Measurements from ENCODE around the gene LRTM2.

DNA sequence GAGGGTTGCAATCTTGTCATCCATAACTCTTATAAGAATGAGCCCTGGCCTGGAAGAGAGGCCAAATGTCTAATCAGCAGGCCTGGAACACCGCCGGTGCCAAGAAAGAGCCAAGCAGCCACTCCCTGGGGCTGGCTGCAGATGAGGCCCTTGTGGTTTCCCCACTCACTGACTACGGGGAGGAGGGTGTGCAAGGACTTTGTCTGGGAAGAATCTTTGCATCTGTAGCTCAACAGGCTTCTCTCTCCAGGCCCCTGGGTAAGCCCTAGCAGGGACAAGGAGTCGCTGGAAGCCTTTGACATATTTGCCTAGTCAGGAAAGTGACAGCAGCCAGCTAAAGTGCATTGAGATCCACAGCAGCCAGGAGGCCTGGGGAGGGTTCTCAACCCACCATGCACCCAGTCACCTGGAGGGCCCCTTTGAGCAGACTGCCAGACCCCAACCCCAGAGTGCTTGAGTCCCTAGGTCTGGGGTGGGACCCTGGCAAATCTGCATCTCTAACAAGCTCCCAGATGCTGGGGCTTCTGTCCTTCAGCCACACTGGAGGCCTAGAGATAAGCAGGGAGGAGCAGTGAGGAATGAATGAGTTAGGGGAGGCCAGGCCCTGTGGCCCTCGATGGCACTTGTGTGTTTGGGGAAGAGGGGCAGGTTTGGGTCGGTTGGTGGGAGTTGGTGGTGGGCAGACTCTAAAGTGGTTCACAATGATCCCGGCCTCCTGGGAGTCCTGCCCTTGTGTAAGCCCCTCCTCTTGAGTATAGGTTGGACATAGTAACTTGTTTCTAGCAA lies 13.9 kb upstream of the LRTM2 start:
- TF ChIP-seq POLR2AphosphoS5 (IDR thresholded peaks at IDR 0.05) (no peak), POLR2A (IDR thresholded peaks at IDR 0.05) (no peak), EP300 (IDR thresholded peaks at IDR 0.05; ENCODE audit: low read depth) (no peak)
- TF ChIP-seq, protein P1, sequence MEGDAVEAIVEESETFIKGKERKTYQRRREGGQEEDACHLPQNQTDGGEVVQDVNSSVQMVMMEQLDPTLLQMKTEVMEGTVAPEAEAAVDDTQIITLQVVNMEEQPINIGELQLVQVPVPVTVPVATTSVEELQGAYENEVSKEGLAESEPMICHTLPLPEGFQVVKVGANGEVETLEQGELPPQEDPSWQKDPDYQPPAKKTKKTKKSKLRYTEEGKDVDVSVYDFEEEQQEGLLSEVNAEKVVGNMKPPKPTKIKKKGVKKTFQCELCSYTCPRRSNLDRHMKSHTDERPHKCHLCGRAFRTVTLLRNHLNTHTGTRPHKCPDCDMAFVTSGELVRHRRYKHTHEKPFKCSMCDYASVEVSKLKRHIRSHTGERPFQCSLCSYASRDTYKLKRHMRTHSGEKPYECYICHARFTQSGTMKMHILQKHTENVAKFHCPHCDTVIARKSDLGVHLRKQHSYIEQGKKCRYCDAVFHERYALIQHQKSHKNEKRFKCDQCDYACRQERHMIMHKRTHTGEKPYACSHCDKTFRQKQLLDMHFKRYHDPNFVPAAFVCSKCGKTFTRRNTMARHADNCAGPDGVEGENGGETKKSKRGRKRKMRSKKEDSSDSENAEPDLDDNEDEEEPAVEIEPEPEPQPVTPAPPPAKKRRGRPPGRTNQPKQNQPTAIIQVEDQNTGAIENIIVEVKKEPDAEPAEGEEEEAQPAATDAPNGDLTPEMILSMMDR (IDR thresholded peaks at IDR 0.05) = no peak

Measured in transverse colon (tissue), 4 donors.